Aorta (tissue), 5 donors: ENCODE data around the gene WNT16. TPM values are rescaled to one million over a fixed set of nuclear protein-coding genes. Genes with fewer than 3 reads are reported as not detected.

Source experiments
- ATAC-seq: fragments of 200-7000 bp; cut with Tn5 transposase; one replicate; pipeline ENCODE4 v1.9.1; 2022; ENCODE audit warnings: moderate library complexity; ENCODE audit not compliant: low FRiP score
- DNase-seq, 2 donors: peaks; one replicate each; pipeline ENCODE4 v3.0.0-alpha.2; 2020
- H3K27ac ChIP-seq, 2 donors: one replicate each; pipeline ENCODE4 v1.5.1; 2013; ENCODE audit warnings: low read length in 2 of 2, mild to moderate bottlenecking in 2 of 2, moderate library complexity in 2 of 2, control low read depth in 1 of 2, inconsistent platforms in 1 of 2, low read depth in 1 of 2
- H3K27me3 ChIP-seq, 2 donors: one replicate each; pipeline ENCODE4 v1.6.1; 2013; ENCODE audit warnings: control low read depth in 1 of 2, low read length in 1 of 2, mild to moderate bottlenecking in 1 of 2, moderate library complexity in 1 of 2; ENCODE audit not compliant: insufficient read depth in 2 of 2, control insufficient read depth in 1 of 2
- H3K36me3 ChIP-seq, 2 donors: one replicate each; pipeline ENCODE4 v1.6.1; 2013; ENCODE audit warnings: control low read depth in 1 of 2, low read length in 1 of 2, mild to moderate bottlenecking in 1 of 2; ENCODE audit not compliant: insufficient read depth in 2 of 2, control insufficient read depth in 1 of 2
- H3K4me1 ChIP-seq, 2 donors: one replicate each; pipeline ENCODE4 v1.6.1; 2013; ENCODE audit warnings: low read length in 2 of 2, control low read depth in 1 of 2, mild to moderate bottlenecking in 1 of 2, moderate library complexity in 1 of 2; ENCODE audit not compliant: insufficient read depth in 2 of 2, control insufficient read depth in 1 of 2
- H3K4me3 ChIP-seq, 2 donors: one replicate each; pipeline ENCODE4 v1.5.1; 2013; ENCODE audit warnings: low read length in 2 of 2, control low read depth in 1 of 2, mild to moderate bottlenecking in 1 of 2
- H3K9me3 ChIP-seq: one replicate; pipeline ENCODE4 v1.6.1; 2013; ENCODE audit warnings: mild to moderate bottlenecking, low read length; ENCODE audit not compliant: control insufficient read depth
- whole genome bisulfite sequencing, 2 donors: extraction: QIAGEN DNeasy Blood & Tissue Kit; methylation state at CpG; one replicate each; pipeline ENCODE4 v1.1.7; 2013; 5-methylcytosine and 5-hydroxymethylcytosine counted together
- intact Hi-C, 2 donors: fragments of 100-400 bp; cut with DNase I; formaldehyde crosslinking; loops; one replicate each; pipeline versions ENCODE4 v1.14.2 to v1.15.0; 2022
- long read RNA-seq, 2 donors: library from polyadenylated mRNA; unstranded; transcript quantifications; one replicate each; pipeline ENCODE4 v2.0.0, GENCODE V29; 2020 to 2021
- polyA plus RNA-seq, 2 donors: library from polyadenylated mRNA; stranded (reverse); fragments of 200-250 nt; gene quantifications; one replicate each; pipeline ENCODE4 v1.2.3, GENCODE V29; 2013
- total RNA-seq, 2 donors: library from RNA; stranded (reverse); fragmentation: NEBNext Ultra II Directional; extraction: Animal tissue kit (Norgen Biotek cat#: 25700); gene quantifications; one replicate each; pipeline ENCODE4 v1.2.1, GENCODE V29; 2021
- donor health status: healthy with polysubstance abuse.
- donor health status: Bipolar disorder and iron deficiency.
- donor health status: DM: no; HTN: no; CAD: no.
- donor health status: DM: no; HTN: no; CAD: no.
- donor health status: DM: yes; HTN: yes; CAD: no.

WNT16 gene, protein sequence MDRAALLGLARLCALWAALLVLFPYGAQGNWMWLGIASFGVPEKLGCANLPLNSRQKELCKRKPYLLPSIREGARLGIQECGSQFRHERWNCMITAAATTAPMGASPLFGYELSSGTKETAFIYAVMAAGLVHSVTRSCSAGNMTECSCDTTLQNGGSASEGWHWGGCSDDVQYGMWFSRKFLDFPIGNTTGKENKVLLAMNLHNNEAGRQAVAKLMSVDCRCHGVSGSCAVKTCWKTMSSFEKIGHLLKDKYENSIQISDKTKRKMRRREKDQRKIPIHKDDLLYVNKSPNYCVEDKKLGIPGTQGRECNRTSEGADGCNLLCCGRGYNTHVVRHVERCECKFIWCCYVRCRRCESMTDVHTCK
- not detected for total RNA-seq
- not detected for polyA plus RNA-seq
- long read RNA-seq, donor 1, result 0 reads
- long read RNA-seq, donor 2, result 0 reads

DNA sequence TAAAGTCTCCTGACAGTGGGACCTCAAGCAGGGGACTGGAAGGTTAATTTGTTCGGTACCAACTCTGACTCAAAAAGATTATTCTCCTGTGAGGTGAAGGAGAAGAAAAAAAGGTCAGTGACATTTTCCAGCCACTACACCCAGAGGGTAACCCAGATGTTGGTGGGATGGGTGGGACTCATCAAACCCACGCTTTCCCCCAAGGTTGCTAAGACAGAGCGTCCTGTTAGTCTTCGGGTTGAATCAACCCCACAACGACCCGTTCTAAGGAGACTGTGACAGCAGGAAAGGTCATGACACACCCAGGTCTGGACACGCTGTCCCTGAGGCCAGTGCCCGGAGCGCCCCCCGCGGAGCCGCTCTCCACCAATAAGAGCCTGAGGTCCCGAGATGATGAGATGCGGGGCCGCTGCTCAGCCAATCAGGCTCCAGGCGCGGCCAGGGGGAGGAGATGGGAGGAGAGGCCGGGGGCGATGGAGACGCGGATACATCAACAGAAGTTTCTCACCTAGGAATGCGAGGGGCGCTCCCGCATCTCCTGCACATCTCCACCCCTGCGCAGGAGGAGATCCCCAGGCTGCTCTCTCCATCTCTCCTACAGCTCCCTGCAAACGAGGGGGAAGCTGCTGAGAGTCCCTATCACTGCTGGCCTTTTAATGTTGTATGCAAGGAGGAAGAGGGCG, at the start of gene WNT16:
Gene WNT16, plus strand, starts transcription at position 493 of the 683 bp plus-strand sequence. CDS start 293 bp downstream, outside the sequence.
- 19 to 21% methylated on average over 27 of the region's 27 CpGs for WGBS, 2 donors
- H3K4me1 ChIP-seq, result no peaks in the 10 kb centered on the region
- intact Hi-C loops, result no loop called here
- no peak within 1 kb of the TSS for H3K27ac ChIP-seq
- ATAC-seq (peak; percentile 44), DNase-seq (no peak)
- no peaks in the 10 kb centered on the region for H3K9me3 ChIP-seq
- H3K4me3 ChIP-seq, result no peak within 1 kb of the TSS
- H3K36me3 ChIP-seq, result no peaks in the 10 kb centered on the region
- H3K27me3 ChIP-seq, result no peaks in the 10 kb centered on the region

DNA sequence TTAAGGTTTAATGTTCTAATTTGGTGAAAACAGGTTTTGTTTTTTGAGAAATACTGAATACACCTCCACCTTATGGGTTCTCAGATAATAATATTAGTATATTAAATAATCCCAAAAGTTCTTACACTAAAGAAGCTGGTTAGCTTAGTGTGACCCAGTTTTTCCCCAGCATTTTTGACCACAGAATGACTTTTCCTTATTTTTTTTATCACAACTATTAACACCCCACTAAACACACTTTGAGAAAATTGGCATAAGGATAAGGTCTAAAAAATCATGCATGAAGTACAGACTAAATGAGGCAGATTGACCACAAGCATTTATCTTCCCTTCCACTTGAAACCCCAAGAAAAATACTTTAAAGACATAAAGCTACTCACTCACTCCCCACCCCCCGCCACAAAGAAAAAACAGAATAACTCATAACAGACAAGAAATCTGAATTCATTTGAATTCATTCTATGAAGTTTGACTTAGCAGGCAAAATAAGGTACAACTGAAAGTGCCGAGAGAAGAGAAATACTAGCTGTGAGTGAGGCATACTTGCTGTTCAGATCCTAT, 49.7 kb upstream of the WNT16 start:
- Histone ChIP-seq H3K36me3 (peaks cover 0 to 3% of the 10 kb centered on the region in 2 donors), H3K27ac (no peak overlapping the region)
- ATAC-seq, result no peak

DNA sequence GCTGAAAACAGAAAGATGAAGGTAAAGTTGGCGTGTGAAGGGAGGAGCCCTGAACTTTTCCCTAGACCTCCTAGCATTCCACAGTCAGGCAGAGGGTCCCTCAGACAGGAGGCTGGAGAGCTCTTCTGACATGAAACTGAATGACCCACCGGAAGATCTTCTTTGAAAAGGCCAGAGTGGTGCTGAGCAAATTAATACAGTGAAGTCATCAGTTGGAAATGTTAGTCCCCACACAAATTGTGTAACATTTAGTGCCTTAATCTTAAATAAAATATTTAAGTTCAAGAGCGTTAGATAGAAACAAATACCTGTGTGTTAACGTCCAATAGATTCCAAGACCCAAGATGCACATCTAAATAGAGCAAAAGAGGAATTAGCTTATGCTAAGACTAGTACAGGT, 49.0 kb upstream of the WNT16 start:
- intact Hi-C loops, result no loop called here
- H3K27me3 ChIP-seq, result no peaks in the 10 kb centered on the region
- 87 to 93% methylated on average over 4 of the region's 4 CpGs for WGBS, 2 donors
- DNase-seq (no peak), ATAC-seq (no peak)
- peaks cover 0 to 3% of the 10 kb centered on the region in 2 donors for H3K36me3 ChIP-seq
- peaks cover 0 to 2% of the 10 kb centered on the region in 2 donors for H3K4me1 ChIP-seq
- H3K9me3 ChIP-seq, result no peaks in the 10 kb centered on the region
- H3K4me3 ChIP-seq, result no peak overlapping the region
- H3K27ac ChIP-seq, result no peak overlapping the region

More for the DNA sequence above, 49.7 kb upstream of the WNT16 start:
- intact Hi-C loops, result no loop called here
- Histone ChIP-seq H3K4me1 (peaks cover 0 to 2% of the 10 kb centered on the region in 2 donors), H3K9me3 (no peaks in the 10 kb centered on the region), H3K27me3 (no peaks in the 10 kb centered on the region), H3K4me3 (no peak overlapping the region)
- 84 to 86% methylated on average over 2 of the region's 2 CpGs for WGBS, 2 donors
- DNase-seq, result no peak

DNA sequence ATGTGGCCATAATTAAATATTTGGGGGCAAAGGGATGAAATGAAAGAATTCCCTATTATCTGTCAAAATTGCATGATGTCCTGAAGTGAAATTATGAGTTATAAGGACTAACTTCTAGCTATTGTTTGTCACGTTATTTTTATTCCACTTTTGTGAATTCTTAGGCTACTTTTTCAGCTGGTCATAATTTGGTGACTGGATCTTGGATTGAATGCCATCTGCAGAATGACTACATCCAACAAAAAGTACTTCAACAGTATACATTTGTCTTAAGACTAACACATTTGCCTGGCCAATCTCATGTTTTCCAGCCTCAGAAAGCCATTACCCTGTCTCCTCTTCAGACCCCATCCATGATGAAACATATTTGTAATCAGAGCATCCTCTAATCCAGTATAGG, 48.1 kb upstream of the WNT16 start:
- DNase-seq, result no peak
- intact Hi-C loops, result no loop called here
- Histone ChIP-seq H3K27me3 (no peaks in the 10 kb centered on the region), H3K27ac (no peak overlapping the region), H3K9me3 (no peaks in the 10 kb centered on the region), H3K36me3 (peaks cover 0 to 5% of the 10 kb centered on the region in 2 donors), H3K4me1 (peaks cover 0 to 2% of the 10 kb centered on the region in 2 donors), H3K4me3 (no peak overlapping the region)
- ATAC-seq, result no peak
- 84% methylated on average over 1 of the region's 1 CpG for WGBS, 2 donors

DNA sequence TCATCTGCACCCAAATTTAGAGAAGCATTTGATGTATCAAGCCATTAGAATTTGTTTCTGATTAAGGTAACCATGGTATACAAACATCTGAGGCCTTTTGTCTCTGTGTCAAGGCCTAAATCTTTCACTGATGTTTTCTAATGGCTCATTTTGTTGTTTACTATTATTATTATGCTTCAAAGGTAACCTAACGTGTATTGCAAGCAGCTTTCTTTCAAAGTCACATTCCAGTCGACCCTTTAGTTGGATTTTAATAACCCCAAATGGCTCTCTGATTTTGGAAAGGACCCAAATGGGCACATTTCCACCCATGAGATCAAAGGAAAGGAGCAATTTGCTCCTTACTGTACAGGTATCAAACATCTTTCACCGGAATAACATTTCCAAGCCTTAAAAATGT, 46.7 kb upstream of the WNT16 start:
- Histone ChIP-seq H3K4me3 (no peak overlapping the region), H3K36me3 (peaks cover 0 to 9% of the 10 kb centered on the region in 2 donors), H3K27ac (no peak overlapping the region), H3K4me1 (peaks cover 0 to 2% of the 10 kb centered on the region in 2 donors), H3K27me3 (no peaks in the 10 kb centered on the region), H3K9me3 (no peaks in the 10 kb centered on the region)
- WGBS, 2 donors, result 79 to 84% methylated on average over 3 of the region's 3 CpGs
- intact Hi-C loops, result no loop called here
- ATAC-seq, result no peak
- no peak for DNase-seq

DNA sequence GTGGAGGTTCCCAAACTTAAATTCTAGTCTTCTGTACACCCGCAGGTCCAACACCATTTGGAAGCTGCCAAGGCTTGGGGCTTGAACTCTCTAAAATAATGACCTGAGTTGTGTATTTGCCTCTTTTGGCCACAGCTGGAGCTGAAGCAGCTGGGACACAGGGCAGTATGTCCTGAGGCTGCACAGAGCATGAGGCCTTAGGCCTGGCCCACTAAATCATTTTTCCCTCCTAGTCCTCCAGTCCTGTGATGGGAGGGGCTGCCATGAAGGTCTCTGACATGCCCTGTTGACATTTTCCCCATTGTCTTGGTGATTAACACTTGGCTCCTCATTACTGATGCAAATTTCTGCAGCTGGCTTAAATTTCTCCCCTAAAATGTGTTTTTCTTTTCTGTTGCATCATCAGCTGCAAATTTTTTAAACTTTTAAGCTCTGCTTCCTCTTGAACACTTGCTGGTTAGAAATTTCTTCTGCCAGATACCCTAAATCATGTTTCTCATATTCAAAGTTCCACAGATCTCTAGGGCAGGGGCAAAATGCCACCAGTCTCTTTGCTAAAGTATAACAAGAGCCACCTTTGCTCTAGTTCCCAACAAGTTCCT, 43.6 kb upstream of the WNT16 start:
- Histone ChIP-seq H3K4me3 (no peak overlapping the region), H3K9me3 (no peaks in the 10 kb centered on the region), H3K27ac (no peak overlapping the region), H3K36me3 (peaks cover 0 to 12% of the 10 kb centered on the region in 2 donors), H3K27me3 (no peaks in the 10 kb centered on the region), H3K4me1 (peaks cover 2% of the 10 kb centered on the region in 2 donors)
- 97% methylated on average over 1 of the region's 1 CpG for WGBS, 2 donors
- ATAC-seq, result no peak
- DNase-seq, result no peak
- intact Hi-C loops, result no loop called here

DNA sequence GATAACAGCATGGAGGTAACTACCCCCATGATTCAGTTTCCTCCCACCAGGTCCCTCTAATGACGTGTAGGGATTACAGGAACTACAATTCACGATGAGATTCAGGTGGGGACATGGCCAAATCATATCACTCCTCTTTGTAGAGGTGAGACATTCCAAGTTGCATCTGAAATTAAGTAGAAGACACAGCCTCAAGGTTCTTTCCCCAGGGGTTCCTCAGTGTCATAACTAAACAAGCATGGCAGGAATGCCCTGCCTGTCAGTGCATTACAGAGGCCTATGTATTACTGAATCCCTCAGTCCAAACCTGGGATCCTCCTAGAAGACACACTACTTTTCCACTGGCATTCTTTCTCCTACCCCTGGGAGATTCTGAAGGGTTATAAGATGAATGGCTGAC, 42.6 kb upstream of the WNT16 start:
- no peaks in the 10 kb centered on the region for H3K27me3 ChIP-seq
- H3K4me3 ChIP-seq, result no peak overlapping the region
- ATAC-seq (no peak), DNase-seq (no peak)
- H3K36me3 ChIP-seq, result peaks cover 0 to 12% of the 10 kb centered on the region in 2 donors
- H3K4me1 ChIP-seq, result peaks cover 2% of the 10 kb centered on the region in 2 donors
- no peak overlapping the region for H3K27ac ChIP-seq
- intact Hi-C loops, result no loop called here
- H3K9me3 ChIP-seq, result no peaks in the 10 kb centered on the region
- WGBS, 2 donors, result 94 to 95% methylated on average over 2 of the region's 2 CpGs

DNA sequence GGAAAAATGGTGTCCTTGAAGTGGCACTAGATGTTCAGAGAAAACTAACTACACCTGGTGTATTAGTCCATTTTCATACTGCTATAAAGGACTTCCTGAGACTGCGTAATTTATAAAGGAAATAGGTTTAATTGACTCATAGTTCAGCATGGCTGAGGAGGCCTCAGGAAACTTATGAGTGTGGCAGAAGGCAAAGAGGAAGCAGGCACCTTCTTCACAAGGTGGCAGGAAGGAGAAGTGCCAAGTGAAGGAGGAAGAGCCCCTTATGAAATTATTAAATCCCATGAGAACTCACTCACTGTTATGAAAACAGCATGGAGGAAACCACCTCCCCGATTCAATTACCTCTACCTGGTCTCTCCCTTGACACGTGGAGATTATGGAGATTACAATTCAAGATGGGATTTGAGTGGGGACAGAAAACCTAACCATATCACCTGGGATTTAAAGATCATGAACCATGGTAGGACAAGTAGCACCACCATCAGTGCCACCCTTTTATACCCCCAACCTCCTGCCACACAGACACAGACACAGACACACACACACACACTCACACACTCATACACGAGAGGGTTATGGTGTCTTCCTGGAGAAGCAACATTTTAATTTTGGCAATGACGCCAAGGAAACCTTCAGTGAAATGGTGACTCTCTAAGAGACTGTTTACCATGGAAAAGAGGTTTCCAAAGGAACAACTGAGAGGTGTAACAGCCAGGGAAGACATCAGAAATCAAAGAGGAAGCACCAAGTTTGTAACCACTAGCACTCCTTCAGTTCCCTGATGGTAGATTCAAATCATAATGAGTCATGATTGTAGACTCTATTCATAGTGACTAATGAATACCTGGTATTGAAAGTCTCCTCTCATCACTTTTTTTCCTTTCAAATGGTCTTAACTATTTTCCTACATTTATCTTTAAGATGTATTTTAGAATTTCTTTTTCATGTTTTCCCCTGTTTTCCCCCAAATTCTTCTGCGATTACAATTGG, 41.8 kb upstream of the WNT16 start:
- no peaks in the 10 kb centered on the region for H3K9me3 ChIP-seq
- no peak for DNase-seq
- no peak overlapping the region for H3K27ac ChIP-seq
- peaks cover 2% of the 10 kb centered on the region in 2 donors for H3K4me1 ChIP-seq
- intact Hi-C loops, result no loop called here
- H3K4me3 ChIP-seq, result no peak overlapping the region
- no peak for ATAC-seq
- WGBS, 2 donors, result 88 to 91% methylated on average over 6 of the region's 6 CpGs
- no peaks in the 10 kb centered on the region for H3K27me3 ChIP-seq
- H3K36me3 ChIP-seq, result peaks cover 0 to 12% of the 10 kb centered on the region in 2 donors
